ENCODE results near the gene CC2D2A.
A peak's percentile ranks its signal among the peaks of the same experiment; 100 is the strongest.
"Not testable (repeated sequence)": the region's sequence is repeated elsewhere in the genome, so short reads cannot be mapped to it uniquely, and the experiment has no call there.

Gene CC2D2A

GRCh38 chr4:15562623-15563022 lies 92.9 kb downstream of the CC2D2A start:
- DNase-seq: no peak

DNA sequence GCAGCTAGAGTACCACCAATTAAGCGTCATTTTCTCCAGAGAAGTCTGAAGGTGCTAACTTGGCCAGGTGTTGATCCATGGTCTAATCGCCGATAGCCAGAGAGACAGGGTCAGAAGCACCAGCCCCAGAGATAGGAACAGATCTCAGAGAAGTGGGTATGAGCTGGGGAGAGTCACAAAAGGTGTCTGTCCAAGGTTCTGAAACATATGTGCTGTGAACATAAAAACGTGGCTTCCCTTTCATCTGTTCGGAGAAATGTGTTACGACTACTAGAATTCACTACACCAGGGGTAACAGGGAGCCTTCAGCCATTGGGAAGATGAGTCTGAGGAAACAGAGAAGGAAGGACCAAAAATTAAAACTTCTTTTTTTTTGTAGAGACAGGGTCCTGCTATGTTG lies 94.2 kb downstream of the CC2D2A start:
- no peak for DNase-seq

DNA sequence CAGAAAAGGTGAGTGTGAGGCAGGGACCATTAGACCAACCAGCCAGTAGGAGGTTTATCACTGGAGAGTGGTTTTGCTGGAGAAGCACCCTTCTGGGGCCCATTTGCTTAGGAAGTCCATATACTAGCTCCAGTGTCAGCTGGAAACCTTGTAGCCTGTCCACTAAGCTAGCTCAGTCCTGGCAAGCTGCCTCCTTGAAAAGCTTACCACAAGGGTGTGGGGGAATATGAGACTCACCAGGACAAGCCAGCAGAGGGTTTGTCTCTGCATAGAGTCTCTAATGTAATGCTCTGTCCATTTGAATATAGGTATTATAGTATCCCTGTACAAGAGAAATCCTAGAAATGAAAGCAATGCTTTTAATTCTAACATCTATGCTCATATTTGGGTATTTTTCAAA lies 99.1 kb downstream of the CC2D2A start:
- no peak for DNase-seq

DNA sequence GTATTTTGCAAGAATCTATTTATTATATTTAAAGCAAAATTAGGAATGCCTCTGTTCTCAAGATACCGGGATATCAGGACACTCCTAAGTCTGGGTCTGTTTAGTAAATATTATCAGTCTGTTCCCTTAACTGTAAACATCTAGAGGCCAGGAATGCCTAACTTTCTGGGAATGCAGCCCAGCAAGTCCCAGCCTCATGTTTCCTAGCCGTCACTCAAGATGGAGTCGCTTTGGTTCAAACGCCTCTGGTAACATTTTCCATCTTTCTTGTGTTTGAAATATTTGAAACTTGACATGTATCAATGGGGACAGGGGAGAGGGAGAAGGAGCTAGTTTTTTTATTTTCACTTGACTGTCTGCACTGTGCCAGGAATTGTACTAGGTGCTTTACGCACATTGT lies 100.1 kb downstream of the CC2D2A start:
- DNase-seq: no peak

DNA sequence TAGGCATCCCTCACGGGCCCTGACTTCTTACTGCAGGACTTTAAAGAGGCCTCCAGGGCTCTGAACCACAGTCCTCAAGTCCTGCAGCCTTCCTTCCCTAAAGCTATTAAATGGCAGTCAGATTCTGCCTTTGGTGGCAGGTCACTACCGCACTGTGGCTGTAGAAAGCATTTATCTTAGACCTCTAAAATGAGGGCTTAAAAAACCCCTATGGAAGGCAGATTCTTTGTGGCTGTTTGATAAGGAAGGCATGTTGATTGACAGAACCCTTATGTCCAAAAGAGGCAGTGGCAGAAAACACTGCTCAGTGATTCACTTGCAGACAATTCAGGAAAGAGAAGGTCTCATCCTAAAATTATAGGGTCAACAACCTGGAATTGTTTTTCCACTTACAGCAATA lies 106.3 kb downstream of the CC2D2A start:
- DNase-seq: no peak

DNA sequence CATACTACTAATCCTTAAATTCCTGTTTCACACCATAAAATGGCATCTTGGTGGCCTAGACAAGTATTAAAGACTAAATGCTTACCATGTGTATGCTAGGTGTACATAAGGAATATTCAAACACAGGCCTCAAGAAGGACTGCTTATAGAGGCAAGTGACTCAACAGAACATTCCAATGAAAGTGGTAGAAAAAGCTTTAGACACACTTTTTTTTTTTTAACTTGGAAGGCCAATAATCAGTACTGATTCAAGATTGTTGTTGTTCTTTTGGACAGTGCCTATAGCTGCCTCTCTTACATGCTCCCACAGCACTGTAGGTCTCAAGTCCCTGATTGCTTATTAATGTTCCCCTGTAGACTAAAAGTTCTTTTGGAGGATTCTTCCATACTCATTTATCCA lies 107.8 kb downstream of the CC2D2A start:
- DNase-seq: no peak

DNA sequence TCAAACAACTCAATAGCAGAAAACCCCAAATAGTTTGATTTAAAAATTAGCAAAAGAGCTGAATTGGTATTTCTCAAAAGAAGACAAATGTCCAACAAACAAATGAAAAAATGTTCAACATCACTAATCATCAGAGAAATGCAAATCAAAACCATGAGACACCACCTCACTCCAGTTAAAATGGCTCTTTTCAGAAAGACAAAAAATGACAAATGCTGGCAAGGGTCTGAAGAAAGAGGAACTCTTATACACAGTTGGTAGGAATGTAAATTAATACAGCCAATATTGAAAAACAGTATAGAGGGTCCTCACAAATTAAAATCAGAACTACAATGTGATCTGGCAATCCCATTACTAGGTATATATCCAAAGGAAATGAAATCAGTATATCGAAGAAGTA lies 115.1 kb downstream of the CC2D2A start:
- no peak for DNase-seq

GRCh38 chr4:15585331-15585730 lies 115.6 kb downstream of the CC2D2A start:
- no peak for DNase-seq

DNA sequence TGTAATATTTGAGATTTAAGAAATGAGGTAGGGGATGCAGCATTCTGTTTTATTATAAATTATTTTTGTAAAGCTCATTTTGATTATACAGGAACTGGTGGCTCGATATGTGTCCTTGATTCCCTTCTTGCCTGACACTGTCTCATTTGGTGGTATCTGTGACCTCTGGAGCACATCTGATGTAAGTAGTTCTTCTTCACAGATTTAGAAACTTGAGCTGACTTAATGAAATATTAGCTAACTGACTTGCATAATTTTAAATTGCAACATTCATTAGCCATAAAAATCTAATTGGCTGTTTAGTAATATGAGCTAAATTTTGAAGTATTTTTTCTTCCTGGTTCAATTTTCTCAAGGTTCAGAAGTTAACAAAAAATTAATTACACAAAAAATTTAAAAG lies 116.4 kb downstream of the CC2D2A start:
- no peak for DNase-seq

GRCh38 chr4:15587649-15588048 lies 118.0 kb downstream of the CC2D2A start:
- DNase-seq: no peak

DNA sequence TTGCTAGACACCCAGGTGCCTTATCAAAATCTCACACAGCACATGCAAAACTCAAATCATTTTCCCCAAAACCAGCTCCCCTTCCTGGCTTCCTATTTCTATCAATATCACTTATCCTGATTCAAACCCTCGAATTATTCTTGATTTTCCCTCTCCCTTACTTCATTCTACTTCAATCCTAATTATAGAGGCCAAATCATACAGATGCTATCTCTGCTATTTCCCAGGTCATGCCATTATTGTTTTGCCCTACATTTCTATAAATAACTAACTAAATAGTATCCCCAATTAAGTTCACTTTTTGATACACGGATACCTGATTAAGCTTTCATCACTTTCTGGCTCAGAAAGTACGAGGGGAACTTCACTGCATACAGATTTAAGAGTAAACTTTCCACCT lies 123.1 kb downstream of the CC2D2A start:
- no peak for DNase-seq

DNA sequence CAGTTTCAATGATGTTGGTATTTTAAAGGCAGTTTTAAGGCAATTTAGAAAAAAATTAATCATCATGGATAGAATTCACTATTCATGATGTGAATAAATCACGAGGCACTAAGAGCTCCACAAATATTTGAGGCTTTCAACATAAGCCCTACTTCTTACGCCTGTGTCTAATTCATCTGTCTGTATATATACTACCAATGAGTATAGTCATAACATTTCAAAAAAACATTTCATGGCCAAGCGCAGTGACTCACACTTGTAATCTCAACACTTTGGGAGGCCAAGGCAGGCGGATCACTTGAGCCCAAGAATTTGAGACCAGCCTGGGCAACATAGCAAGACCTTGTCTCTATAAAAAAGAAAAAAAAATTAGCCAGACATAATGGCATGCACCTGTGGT lies 129.0 kb downstream of the CC2D2A start:
- no peak for DNase-seq

DNA sequence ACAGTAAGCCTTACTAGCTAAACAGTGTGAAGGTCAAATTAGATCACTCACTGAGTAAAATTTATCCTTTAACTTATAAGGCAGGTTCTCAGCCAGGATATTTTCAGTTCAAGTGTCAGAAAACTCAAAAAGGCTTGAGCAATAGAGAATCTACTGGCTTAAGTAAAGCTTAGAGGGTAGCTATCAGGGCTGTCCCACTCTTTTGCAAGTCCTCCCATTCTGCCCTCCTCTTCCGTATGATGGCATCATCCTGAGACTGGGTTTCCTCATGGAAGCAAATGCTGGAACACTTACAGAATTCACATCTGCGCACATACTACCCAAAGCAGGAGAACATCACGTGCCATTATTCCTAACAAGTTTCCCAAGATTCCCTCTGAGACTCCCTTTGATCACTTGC lies 130.5 kb downstream of the CC2D2A start:
- no peak for DNase-seq

DNA sequence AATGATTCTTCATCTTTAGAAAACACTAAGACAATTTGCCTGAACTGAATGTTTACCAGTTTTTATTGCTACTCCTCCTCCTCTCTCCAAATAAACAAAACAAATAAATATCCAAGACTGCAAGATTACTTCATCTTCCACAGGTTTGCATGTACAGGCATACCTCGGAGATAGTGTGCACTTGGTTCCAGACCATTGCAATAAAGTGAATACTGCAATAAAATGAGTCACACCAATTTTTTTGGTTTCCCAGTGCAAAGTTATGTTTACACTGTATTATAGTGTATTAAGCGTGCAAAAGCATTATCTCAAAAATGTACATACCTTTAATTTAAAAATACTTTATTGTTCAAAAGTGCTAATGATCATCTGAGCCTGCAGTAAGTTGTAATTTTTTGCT lies 132.2 kb downstream of the CC2D2A start:
- DNase-seq: no peak

DNA sequence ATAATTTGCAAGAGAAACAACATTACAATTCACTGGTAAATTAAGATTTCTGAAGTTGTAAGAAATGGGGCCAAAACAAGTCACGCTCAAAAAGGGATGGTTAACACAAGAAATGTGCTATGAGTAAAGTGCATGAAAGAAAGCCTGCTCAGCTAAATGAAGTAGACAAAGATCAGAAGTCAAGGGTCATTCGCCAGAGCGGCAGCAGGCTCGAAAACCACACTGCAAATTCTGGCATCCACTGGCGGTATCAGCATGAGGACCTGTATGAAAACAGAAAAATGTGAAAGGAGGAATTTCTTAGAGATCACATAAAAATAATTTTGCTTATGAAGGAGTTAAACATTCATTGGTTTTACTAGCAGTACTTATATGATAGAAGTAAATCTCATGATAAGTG lies 135.9 kb downstream of the CC2D2A start:
- no peak for DNase-seq

DNA sequence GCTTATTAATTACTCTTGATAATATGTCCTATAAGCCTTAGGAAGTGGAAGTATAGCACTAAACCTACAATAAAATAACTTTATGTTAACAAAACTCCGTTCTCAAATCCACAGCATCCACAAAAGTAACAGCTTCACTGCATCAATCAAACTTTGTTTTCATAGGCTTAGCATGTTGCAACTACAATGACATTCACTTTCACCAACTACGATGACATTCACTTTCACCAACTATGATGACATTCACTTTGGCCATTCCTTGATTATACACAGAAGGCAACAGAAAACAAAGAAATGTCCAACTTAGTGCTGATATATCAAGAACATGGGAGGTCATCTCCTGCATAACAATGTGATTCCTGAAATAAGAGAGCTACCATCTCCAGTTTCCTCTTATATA lies 141.2 kb downstream of the CC2D2A start:
- DNase-seq: no peak

- no peak for DNase-seq
Observed at GRCh38 chr4:15612136-15612535, 142.5 kb downstream of the CC2D2A start.

- not testable (repeated sequence) for DNase-seq
Observed at GRCh38 chr4:15614891-15615290, 145.2 kb downstream of the CC2D2A start.

- DNase-seq: not testable (repeated sequence)
Observed at GRCh38 chr4:15617407-15617806, 147.7 kb downstream of the CC2D2A start.

- no peak for DNase-seq
Observed at GRCh38 chr4:15636818-15637217, 167.1 kb downstream of the CC2D2A start.

DNA sequence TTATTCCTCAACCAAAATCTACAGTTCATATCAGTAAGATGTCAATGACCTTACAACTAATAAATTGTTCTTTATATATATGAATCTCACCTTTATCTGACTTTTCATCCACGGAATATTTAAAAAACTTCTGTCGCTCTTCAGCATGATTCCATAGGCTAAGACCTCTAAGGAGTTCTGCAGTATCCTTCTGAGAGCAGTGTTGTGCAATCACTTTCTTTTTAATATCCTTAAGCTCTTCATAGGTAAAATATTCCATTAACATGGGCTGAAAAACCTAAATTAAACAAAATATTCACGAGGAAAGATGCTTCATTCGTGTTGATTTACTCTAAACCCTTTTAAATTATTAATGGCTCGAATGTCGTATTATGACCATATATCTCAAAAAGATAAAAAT lies 168.7 kb downstream of the CC2D2A start:
- no peak for DNase-seq

- no peak for DNase-seq
Observed at GRCh38 chr4:15648600-15648999, 178.9 kb downstream of the CC2D2A start.

DNA sequence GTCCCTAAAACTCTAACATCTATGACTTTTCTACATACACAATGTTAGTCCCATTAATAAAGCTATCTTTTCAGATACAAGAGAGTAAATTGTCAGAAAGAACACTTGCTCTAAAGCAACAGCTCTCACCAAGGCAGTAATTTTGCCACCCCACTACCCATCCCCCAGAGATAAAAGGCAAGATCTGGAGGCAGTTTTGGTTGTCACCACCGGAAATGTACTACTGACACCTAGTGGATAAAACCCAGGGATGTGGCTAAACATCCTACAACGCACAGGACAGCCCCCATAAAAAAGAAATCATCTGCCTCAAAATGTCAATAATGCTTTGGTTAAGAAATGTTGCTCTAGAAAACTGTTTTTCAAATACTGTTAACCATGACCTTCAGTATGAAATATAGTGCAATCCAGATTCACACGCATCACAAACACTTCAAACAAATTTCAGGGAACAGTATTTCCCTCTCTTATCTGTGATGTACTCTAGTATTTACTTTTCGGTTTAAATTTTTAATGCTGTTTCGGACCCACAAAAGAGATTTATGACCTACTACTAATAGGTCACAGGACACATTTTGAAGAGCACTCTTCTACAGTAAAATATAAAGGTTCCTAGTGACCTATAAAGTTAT lies 180.3 kb downstream of the CC2D2A start:
- DNase-seq: peak; percentile 19

Data from NCI-H1092 (cell line).